Measurements from ENCODE around the gene CDH4.

The CDH4 gene

DNA sequence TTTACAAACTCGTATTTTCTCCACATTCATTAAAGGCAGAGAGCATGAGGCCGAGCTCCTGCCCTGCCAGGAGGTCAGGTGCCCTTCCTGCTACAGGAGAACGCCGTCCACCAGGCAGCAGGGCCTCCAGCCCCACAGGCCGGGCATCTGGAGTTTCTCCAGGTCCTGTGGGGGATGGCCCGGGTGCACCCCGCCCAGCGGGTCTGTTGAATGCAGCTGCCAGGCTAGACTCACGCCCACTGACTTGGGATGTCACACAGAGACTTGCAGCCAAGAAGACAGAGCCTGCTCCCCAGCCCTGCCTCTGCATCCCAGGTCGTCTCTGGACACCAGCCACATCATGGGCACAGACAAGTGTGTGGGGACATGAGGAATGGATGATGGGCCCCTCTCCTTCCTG, 376.4 kb downstream of the CDH4 start:
- Histone ChIP-seq H3K27me3 (ENCODE audit: insufficient read depth, poor library complexity, severe bottlenecking) (no peaks in the 10 kb centered on the region), H3K4me3 (replicated peaks; ENCODE audit: insufficient read depth, low read length) (no peak overlapping the region), H3K27ac (replicated peaks) (no peak overlapping the region)
- TF ChIP-seq SPI1 (IDR thresholded peaks at IDR 0.05; ENCODE audit: borderline replicate concordance, low read depth) (no peak), POLR2AphosphoS5 (IDR thresholded peaks at IDR 0.05; ENCODE audit: low read depth) (no peak), GABPA (IDR thresholded peaks at IDR 0.05; ENCODE audit: low read depth) (no peak)
- TF ChIP-seq, protein P1, sequence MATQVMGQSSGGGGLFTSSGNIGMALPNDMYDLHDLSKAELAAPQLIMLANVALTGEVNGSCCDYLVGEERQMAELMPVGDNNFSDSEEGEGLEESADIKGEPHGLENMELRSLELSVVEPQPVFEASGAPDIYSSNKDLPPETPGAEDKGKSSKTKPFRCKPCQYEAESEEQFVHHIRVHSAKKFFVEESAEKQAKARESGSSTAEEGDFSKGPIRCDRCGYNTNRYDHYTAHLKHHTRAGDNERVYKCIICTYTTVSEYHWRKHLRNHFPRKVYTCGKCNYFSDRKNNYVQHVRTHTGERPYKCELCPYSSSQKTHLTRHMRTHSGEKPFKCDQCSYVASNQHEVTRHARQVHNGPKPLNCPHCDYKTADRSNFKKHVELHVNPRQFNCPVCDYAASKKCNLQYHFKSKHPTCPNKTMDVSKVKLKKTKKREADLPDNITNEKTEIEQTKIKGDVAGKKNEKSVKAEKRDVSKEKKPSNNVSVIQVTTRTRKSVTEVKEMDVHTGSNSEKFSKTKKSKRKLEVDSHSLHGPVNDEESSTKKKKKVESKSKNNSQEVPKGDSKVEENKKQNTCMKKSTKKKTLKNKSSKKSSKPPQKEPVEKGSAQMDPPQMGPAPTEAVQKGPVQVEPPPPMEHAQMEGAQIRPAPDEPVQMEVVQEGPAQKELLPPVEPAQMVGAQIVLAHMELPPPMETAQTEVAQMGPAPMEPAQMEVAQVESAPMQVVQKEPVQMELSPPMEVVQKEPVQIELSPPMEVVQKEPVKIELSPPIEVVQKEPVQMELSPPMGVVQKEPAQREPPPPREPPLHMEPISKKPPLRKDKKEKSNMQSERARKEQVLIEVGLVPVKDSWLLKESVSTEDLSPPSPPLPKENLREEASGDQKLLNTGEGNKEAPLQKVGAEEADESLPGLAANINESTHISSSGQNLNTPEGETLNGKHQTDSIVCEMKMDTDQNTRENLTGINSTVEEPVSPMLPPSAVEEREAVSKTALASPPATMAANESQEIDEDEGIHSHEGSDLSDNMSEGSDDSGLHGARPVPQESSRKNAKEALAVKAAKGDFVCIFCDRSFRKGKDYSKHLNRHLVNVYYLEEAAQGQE (IDR thresholded peaks at IDR 0.05; ENCODE audit: insufficient replicate concordance, low read depth): no peak
- TF ChIP-seq, protein P2, sequence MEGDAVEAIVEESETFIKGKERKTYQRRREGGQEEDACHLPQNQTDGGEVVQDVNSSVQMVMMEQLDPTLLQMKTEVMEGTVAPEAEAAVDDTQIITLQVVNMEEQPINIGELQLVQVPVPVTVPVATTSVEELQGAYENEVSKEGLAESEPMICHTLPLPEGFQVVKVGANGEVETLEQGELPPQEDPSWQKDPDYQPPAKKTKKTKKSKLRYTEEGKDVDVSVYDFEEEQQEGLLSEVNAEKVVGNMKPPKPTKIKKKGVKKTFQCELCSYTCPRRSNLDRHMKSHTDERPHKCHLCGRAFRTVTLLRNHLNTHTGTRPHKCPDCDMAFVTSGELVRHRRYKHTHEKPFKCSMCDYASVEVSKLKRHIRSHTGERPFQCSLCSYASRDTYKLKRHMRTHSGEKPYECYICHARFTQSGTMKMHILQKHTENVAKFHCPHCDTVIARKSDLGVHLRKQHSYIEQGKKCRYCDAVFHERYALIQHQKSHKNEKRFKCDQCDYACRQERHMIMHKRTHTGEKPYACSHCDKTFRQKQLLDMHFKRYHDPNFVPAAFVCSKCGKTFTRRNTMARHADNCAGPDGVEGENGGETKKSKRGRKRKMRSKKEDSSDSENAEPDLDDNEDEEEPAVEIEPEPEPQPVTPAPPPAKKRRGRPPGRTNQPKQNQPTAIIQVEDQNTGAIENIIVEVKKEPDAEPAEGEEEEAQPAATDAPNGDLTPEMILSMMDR (IDR thresholded peaks at IDR 0.05; ENCODE audit: insufficient read depth, low read length): no peak
- DNase-seq (ENCODE audit: low read depth in 1 of 2, low spot score in 1 of 2): no peak

DNA sequence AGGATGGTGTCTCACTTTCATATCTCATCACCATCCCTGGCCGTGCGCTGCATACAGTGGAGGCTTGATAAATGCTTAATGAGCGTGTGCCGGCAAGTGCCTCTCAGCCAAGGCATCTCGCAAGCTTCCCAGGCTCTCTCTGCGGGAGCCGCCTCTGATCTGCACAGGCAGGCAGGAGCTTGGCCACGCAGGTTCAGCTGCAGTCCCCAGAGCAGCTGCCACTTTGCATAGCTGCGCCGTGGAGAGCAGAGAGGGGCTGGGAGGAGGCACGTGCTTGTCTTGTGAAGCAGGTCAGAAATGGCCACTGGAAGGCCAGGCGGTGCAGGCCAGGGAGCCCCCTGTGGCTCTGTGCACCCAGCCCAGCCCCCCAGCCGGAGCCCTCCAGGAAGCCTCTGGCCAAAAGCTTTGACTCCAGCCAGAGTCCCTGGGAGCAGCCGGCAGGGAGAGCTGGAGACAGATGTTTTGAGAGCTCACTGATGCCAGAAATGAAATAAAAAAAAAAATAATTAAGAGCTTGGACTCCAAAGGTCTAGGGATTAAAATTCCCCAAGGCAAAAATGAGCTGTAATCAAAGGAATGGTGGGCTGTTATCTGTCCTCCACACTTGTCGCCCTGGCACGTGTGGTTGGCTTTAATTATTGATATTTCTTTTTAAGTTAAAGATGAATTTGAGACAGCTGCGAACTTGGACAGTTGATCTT, 377.0 kb downstream of the CDH4 start:
- no peak for DNase-seq (ENCODE audit: low read depth in 1 of 2, low spot score in 1 of 2)
- no peaks in the 10 kb centered on the region for H3K27me3 ChIP-seq (ENCODE audit: insufficient read depth, poor library complexity, severe bottlenecking)
- TF ChIP-seq GABPA (IDR thresholded peaks at IDR 0.05; ENCODE audit: low read depth) (no peak), SPI1 (IDR thresholded peaks at IDR 0.05; ENCODE audit: borderline replicate concordance, low read depth) (no peak), POLR2AphosphoS5 (IDR thresholded peaks at IDR 0.05; ENCODE audit: low read depth) (no peak)
- TF ChIP-seq, protein P2 (IDR thresholded peaks at IDR 0.05; ENCODE audit: insufficient read depth, low read length): no peak
- TF ChIP-seq, protein P1 (IDR thresholded peaks at IDR 0.05; ENCODE audit: insufficient replicate concordance, low read depth): no peak
- no peak overlapping the region for H3K4me3 ChIP-seq (replicated peaks; ENCODE audit: insufficient read depth, low read length)
- H3K27ac ChIP-seq (replicated peaks): no peak overlapping the region

DNA sequence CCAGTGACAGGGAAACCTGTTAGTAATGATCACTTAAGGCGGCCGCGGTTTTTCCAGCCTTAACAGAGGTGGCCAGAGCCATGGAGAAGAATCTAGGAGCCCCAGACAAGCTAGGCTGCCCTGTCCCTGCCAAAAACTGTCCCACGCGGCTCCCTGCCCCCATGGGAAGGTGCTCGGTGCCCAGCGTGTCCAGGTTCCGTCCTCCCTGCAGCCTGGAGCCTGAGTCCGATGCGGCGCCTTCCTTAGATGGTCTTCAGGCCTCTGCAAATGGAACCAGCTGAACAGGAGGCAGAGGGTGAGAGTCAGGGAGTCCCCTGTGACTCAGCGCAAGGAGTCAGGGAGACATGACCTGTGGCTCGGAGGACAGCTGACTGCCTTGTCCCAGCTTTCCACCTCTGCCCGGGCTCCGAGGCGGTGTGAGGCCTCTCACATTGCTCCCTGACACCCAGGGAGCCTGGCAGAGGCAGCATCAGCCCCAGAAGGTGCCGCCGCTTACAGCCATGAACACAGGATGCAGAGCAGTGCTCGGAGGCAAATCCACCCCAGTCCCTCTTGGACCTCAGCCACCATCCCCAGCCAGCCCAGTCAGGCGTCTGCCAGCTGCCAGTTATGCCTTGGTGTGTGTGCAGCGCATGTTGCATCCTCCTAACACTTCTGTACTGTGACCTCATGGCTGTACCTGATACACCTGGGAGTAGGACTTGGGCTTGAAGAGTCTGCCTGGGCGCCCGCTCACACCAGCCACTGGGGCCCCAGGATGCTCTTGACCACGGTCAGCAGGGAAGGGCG, 377.7 kb downstream of the CDH4 start:
- Histone ChIP-seq H3K4me3 (replicated peaks; ENCODE audit: insufficient read depth, low read length) (no peak overlapping the region), H3K27ac (replicated peaks) (no peak overlapping the region), H3K27me3 (ENCODE audit: insufficient read depth, poor library complexity, severe bottlenecking) (no peaks in the 10 kb centered on the region)
- TF ChIP-seq SPI1 (IDR thresholded peaks at IDR 0.05; ENCODE audit: borderline replicate concordance, low read depth) (no peak), GABPA (IDR thresholded peaks at IDR 0.05; ENCODE audit: low read depth) (no peak)
- TF ChIP-seq, protein P2 (IDR thresholded peaks at IDR 0.05; ENCODE audit: insufficient read depth, low read length): no peak
- DNase-seq (ENCODE audit: low read depth in 1 of 2, low spot score in 1 of 2): no peak
